Keratinocyte (primary cell): ENCODE data around the gene PLK5. TPM values are rescaled to one million over a fixed set of nuclear protein-coding genes. Genes with fewer than 3 reads are reported as not detected.

Source experiments
- DNase-seq: peaks from one replicate; pipeline ENCODE4 v3.0.0-alpha.2; 2011; ENCODE audit warnings: low read depth, missing footprints, low spot score
- FAIRE-seq: peaks from 2 replicates; lab custom pipeline; 2011; peaks lifted over from hg19 to GRCh38; lab: Jason Lieb, UNC
- H2AFZ ChIP-seq: 2 replicates; pipeline ENCODE4 v1.6.0; 2012; ENCODE audit warnings: low read length, control low read depth, inconsistent platforms; ENCODE audit not compliant: control insufficient read depth
- H3K27ac ChIP-seq: 2 replicates; pipeline ENCODE4 v1.5.1; 2011; ENCODE audit warnings: low read length; ENCODE audit not compliant: control insufficient read depth, insufficient read depth
- H3K27me3 ChIP-seq: 3 replicates; pipeline ENCODE4 v1.6.0; 2011; ENCODE audit warnings: low read length; ENCODE audit not compliant: control insufficient read depth, insufficient read depth; ENCODE audit errors: extremely low read depth
- H3K36me3 ChIP-seq, 2 experiments: 2 replicates in 1 of 2; 3 replicates in 1 of 2; pipeline ENCODE4 v1.5.1; 2011; ENCODE audit warnings: low read length in 2 of 2, mild to moderate bottlenecking in 1 of 2; ENCODE audit not compliant: control insufficient read depth in 2 of 2, insufficient read depth in 2 of 2; ENCODE audit errors: extremely low read depth in 1 of 2
- H3K4me1 ChIP-seq: 3 replicates; pipeline ENCODE4 v1.5.1; 2011; ENCODE audit warnings: low read length; ENCODE audit not compliant: control insufficient read depth, insufficient read depth; ENCODE audit errors: extremely low read depth
- H3K4me2 ChIP-seq: 3 replicates; pipeline ENCODE4 v1.6.0; 2011; ENCODE audit warnings: low read depth, low read length; ENCODE audit not compliant: control insufficient read depth, insufficient read depth; ENCODE audit errors: extremely low read depth
- H3K4me3 ChIP-seq, 3 experiments: fragments of 200-600 bp in 1 of 3; sonication (generic) in 1 of 3; 2 replicates in 2 of 3; 3 replicates in 1 of 3; pipeline ENCODE4 v1.5.1; 2011 to 2016; ENCODE audit warnings: low read length in 3 of 3, mild to moderate bottlenecking in 3 of 3, control low read depth in 2 of 3, inconsistent platforms in 1 of 3, low read depth in 1 of 3, mixed read lengths in 1 of 3, mixed run types in 1 of 3, moderate library complexity in 1 of 3; ENCODE audit not compliant: control insufficient read depth in 2 of 3, insufficient read depth in 2 of 3; ENCODE audit errors: extremely low read depth in 1 of 3
- H3K79me2 ChIP-seq: 2 replicates; pipeline ENCODE4 v1.6.0; 2012; ENCODE audit warnings: low read length; ENCODE audit not compliant: control insufficient read depth, insufficient read depth
- H3K9ac ChIP-seq: 3 replicates; pipeline ENCODE4 v1.6.0; 2011; ENCODE audit warnings: low read length; ENCODE audit not compliant: control insufficient read depth, insufficient read depth; ENCODE audit errors: extremely low read depth
- H3K9me1 ChIP-seq: 3 replicates; pipeline ENCODE4 v1.6.0; 2011; ENCODE audit warnings: low read length; ENCODE audit not compliant: control insufficient read depth, insufficient read depth; ENCODE audit errors: extremely low read depth
- H3K9me3 ChIP-seq: 2 replicates; pipeline ENCODE4 v1.5.1; 2012; ENCODE audit warnings: low read depth, low read length; ENCODE audit not compliant: control insufficient read depth
- H4K20me1 ChIP-seq: 3 replicates; pipeline ENCODE4 v1.6.0; 2011; ENCODE audit warnings: low read length; ENCODE audit not compliant: control insufficient read depth, insufficient read depth; ENCODE audit errors: extremely low read depth
- CTCF ChIP-seq, 3 experiments: IDR thresholded peaks in 1 of 3; conservative IDR thresholded peaks in 1 of 3; optimal IDR thresholded peaks in 1 of 3; 2 replicates in 2 of 3; 3 replicates in 1 of 3; pipeline versions ENCODE3 to v1.5.1; 2011; ENCODE audit warnings: low read length in 3 of 3, mild to moderate bottlenecking in 3 of 3, moderate library complexity in 2 of 3, control low read depth in 1 of 3, inconsistent platforms in 1 of 3; ENCODE audit not compliant: insufficient read depth in 2 of 3; ENCODE audit errors: extremely low read depth in 1 of 3
- EZH2 ChIP-seq: IDR thresholded peaks from one replicate; pipeline ENCODE4 v1.6.1; 2012; ENCODE audit warnings: inconsistent platforms, mild to moderate bottlenecking, low read length, moderate library complexity
- dilution Hi-C: fragments of 300-500 bp; cut with MboI; formaldehyde crosslinking; loops from one replicate; pipeline ENCODE4 v1.7.0; 2020; ENCODE audit warnings: low sequenced_read_pairs; ENCODE audit not compliant: extremely low pct_ligation_motif_present
- polyA plus RNA-seq, 5 experiments: library from polyadenylated mRNA; depleted of rRNA in 3 of 5; stranded (reverse) in 3 of 5; stranded (forward) in 1 of 5; unstranded in 1 of 5; fragments of >200 nt; gene quantifications; 1 replicate in 1 of 5; 2 replicates in 3 of 5; 3 replicates in 1 of 5; pipeline versions ENCODE4 v1.2.1 to v1.2.3, GENCODE V29; 2011 to 2012; ENCODE audit warnings: missing spikeins in 2 of 5, low read depth in 1 of 5, low replicate concordance in 1 of 5

The PLK5 gene
- polyA plus RNA-seq, 1 donor (not counting 4 experiments of a cell fraction or from before 2014, with no cell fraction given), result 0.05 TPM

GRCh38 chr19:1490311-1491113 lies 33.4 kb upstream of the PLK5 start, which contains the start of gene PCSK4:
Gene PCSK4 (minus strand): TSS chr19:1490350. CDS start chr19:1490346, 4 bp downstream.
- no peaks in the 10 kb centered on the region for H3K9me1 ChIP-seq
- no peaks in the 10 kb centered on the region for H3K36me3 ChIP-seq
- H3K9ac ChIP-seq, result peak within 1 kb of the TSS; percentile 65
- FAIRE-seq (peak; percentile 93), DNase-seq (peak; percentile 94)
- H3K4me2 ChIP-seq, result peak within 1 kb of the TSS; percentile 94
- H3K9me3 ChIP-seq, result no peaks in the 10 kb centered on the region
- no peaks in the 10 kb centered on the region for H3K79me2 ChIP-seq
- H3K27ac ChIP-seq, result peak within 1 kb of the TSS; percentile 40
- no peak for TF ChIP-seq EZH2
- no peak for TF ChIP-seq CTCF (optimal IDR thresholded peaks at IDR 0.05 in 1 of 3, IDR thresholded peaks at IDR 0.05 in 1 of 3, conservative IDR thresholded peaks at IDR 0.05 in 1 of 3; ENCODE audit: extremely low read depth in 1 of 3, insufficient read depth in 2 of 3, low read length in 3 of 3)
- H2AFZ ChIP-seq, result peak within 1 kb of the TSS; percentile 100
- peaks cover 12% of the 10 kb centered on the region for H3K4me1 ChIP-seq
- no peaks in the 10 kb centered on the region for H3K27me3 ChIP-seq
- peak within 1 kb of the TSS; percentile 59 to 78 (median 77) for H3K4me3 ChIP-seq
- H4K20me1 ChIP-seq, result no peaks in the 10 kb centered on the region
- dilution Hi-C loops, result no loop called here

GRCh38 chr19:1491114-1491848 lies 32.6 kb upstream of the PLK5 start, which contains the start of gene REEP6:
Gene REEP6 (plus strand): TSS chr19:1491181. CDS start chr19:1491270, 89 bp downstream.
- DNase-seq (no peak), FAIRE-seq (no peak)
- H3K79me2 ChIP-seq, result no peaks in the 10 kb centered on the region
- peak within 1 kb of the TSS; percentile 40 for H3K27ac ChIP-seq
- no peaks in the 10 kb centered on the region for H3K9me1 ChIP-seq
- no peaks in the 10 kb centered on the region for H3K9me3 ChIP-seq
- peak within 1 kb of the TSS; percentile 59 to 78 (median 77) for H3K4me3 ChIP-seq
- H2AFZ ChIP-seq, result peak within 1 kb of the TSS; percentile 100
- peaks cover 12% of the 10 kb centered on the region for H3K4me1 ChIP-seq
- TF ChIP-seq CTCF (optimal IDR thresholded peaks at IDR 0.05 in 1 of 3, IDR thresholded peaks at IDR 0.05 in 1 of 3, conservative IDR thresholded peaks at IDR 0.05 in 1 of 3; ENCODE audit: extremely low read depth in 1 of 3, insufficient read depth in 2 of 3, low read length in 3 of 3), result no peak
- no peak for TF ChIP-seq EZH2
- H3K4me2 ChIP-seq, result peak within 1 kb of the TSS; percentile 94
- H4K20me1 ChIP-seq, result no peaks in the 10 kb centered on the region
- peak within 1 kb of the TSS; percentile 65 for H3K9ac ChIP-seq
- no peaks in the 10 kb centered on the region for H3K27me3 ChIP-seq
- dilution Hi-C loops, result no loop called here
- H3K36me3 ChIP-seq, result no peaks in the 10 kb centered on the region
